LHCN-M2 (cell line): Measurements from ENCODE around the gene CROT. TPM values are rescaled to one million over a fixed set of nuclear protein-coding genes. Genes with fewer than 3 reads are reported as not detected.

Experiments
- DNase-seq: peaks from one replicate; pipeline ENCODE4 v3.0.0-alpha.2; 2012; ENCODE audit warnings: low read depth
- total RNA-seq: library from RNA; depleted of rRNA; stranded (reverse); fragments of >200 nt; gene quantifications from 2 replicates; pipeline ENCODE4 v1.2.3, GENCODE V29; 2014; rRNA removed

The CROT gene
- total RNA-seq, 1 experiment from 2014 or later: 32.4 TPM

DNA sequence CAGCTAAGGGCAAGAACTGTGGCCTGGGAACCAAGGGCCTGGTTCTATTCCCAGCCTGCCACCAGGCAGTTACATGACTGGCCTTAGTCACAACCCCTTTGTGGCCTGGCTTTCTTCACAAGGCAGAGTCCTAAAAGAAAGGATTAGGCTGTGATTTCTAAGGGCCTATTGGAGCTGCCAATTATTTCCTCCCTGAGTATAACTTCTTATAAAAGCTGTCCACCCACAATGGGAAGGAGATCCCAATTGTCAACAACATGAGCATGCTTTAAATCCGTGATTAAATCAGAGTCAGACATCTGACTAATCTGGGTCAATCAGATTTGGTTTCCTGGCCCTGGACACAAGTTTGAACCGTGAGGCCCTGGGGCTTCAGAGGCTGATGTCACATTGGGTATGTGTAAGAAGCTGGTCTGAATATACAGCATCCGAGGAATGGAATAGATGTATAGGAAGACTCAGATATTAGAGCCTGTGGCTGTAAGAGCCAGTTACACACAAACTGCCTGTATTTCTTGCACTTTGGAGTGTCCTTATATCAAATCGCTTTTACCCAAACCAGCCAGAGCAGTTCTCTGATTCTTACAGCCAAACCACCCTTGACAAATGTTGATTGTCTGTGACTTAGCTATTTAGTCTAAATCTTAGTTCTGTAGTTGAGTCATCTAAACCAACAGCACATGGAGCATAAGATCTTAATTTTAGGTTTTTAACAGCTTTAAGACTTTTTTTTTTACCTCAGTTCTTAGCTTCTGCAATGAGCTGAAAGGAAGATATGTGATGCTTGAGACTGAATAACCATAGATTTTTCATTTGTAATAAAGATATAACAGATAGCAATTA, 68.7 kb downstream of the CROT start:
- peak; percentile 81 for DNase-seq

DNA sequence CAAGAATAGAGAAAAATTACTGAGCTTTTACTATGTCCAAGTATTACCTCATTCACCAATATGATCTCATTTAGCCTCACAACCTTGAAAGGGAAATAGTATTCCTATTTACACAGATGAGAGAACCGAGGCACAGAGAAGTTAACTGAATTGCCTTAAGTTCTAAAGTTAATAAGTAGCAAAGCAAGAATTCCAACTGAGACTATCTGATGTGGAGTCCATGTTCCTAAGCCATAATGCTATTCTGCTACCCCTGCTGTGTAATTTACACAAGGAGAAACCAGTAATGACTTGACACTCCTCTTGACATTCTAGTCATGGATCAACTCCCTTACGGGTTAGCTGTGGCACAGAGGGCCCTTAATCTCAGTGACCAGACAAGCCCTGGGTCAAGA, 69.3 kb downstream of the CROT start:
- DNase-seq: no peak

DNA sequence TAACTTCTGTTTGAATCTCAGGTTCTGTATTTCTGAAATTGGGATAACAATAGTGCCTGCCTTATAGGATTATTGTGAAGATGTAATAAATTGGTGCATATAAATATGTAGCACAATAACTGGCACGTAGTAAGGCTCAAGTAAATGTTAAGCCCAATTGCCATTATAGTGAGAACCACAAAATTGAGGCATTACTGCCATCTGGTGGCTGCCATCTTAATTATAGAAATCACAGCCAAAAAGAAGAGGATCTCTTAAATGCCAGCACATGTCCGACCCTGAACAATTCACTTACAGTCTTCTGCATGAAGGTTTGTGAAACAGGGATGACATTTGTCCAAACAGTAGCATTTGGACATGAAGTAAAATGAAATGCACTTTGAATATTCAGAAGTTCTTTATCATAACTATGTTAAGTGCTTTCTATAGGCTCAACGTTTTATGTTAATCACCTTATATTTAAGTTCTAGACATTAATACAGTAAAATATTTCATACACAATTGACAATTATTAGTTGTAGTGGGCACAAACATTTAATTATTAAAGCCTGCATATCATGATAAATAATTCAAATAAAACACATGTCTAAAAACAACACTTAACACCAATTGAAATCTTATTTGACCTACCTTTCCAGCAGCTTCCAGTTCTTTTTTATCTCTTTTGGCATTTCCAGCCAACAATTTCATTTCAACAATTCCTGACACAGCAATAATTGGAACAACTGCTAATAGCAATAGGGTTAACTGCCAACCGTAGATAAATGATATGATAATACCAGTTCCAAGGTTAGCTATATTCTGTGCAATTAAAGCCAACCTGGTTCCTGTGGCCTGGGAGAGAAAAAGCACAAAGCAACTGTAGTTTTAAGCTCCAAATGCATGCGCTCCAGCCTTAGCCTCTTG, 71.5 kb downstream of the CROT start:
- DNase-seq: peak; percentile 69

DNA sequence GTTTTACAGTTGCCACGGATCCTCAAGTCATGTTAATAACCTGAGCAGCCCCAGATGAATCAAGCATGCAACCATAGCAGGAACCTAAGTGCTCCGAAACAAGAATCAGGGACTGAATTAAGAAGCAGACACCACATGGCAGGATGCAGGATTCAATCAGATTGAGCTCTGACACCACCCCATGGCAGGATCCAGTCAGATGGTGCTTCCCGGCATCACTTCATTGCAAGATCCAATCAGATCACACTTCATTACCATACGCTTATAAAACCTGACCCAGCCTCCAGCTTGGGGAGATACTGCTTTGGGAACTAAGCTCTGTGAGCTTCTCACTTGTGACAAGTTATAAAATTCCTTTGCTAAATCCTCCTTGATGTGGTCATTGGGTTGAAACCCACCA, 74.7 kb downstream of the CROT start:
- peak; percentile 11 for DNase-seq

DNA sequence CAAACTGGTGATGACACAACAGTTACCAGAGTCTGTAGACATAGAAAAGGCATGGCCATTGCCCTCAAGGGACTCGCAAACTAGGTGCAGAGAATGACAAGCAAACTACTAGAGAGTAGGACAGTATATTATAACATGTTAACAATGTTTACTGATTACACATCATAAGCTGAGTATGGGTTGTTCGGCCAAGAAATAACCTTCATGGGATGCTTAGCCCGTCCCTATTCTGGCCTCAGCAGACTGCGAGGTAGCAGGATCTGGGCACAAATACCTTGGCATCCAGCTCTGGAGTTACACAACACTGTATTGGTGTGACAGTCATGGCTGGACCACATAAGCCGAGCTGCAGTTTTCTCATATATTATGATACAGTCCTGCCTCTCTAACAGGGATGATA, 78.6 kb downstream of the CROT start:
- no peak for DNase-seq

DNA sequence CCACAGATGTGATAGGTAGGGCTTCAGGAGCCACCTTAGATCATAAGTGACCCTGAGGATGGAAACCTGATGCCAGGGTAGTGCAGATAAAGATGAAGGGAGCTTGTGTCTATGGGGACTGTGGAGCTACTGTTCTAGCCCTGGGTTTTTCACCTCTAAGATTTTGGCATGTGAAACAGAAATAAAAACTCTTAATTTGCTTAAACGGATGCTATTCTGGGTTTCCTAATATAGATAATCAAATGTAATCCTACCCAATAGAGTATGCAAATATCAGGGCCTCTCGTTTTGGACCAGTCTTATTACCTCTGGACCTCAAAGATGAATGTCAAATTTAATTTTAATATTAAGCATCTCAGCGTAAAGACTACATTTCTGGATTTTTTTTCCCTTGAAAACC, 80.7 kb downstream of the CROT start:
- DNase-seq: no peak

DNA sequence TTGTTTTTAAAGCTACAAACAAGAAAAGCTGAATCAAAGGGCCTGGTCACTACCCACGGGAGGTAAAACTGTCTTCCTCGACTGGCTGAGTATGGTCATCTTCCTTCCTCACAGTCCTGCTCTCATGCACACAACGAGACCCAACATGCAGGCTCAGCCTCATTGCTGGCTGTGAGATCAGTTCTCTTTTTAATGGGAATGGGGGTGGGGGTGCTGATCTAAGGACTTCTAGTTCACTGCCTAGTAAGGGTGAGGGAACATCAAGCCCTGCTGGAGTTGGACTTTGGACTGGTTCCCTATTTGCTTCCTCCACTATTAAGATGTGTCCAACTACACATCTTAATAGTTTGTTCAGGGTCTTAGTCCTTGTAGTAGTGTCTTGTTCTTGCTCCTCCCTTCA, 81.8 kb downstream of the CROT start:
- no peak for DNase-seq

DNA sequence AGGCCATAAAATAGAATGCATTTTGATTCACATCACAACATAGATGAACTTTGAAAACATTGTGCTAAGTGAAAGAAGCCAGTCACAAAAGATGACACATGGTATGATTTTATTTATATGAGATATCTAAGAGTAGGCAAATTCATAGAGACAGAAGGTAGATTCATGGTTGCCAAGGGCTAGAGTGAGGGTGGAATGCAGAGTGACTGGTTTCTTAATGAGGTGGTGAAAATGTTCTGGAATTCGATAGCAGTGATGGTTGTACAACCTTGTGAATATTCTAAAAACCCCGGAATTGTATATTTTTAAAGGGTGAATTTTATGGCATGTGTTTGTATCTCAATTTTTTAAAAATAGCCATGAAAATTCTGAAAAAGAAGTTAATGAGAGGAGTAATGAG, 87.1 kb downstream of the CROT start:
- DNase-seq: no peak

DNA sequence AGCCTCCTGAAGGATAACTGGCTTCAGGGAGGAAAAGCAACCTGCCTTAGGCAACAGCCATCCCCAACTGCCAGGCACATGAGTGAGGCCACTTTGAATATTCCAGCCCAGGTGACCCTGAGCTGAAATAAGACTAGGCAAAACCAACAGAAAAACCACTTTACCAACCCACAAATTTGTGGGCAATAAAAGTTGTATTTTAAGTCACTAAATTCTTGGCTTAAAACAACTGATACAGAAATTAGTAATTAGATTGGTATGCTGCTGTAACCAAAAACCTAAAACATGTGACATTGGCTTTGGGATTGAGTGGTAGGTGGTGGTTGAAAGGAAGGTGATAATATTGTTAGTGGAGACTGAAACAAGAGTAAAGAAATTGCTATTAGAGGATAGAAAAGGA, 90.1 kb downstream of the CROT start:
- peak; percentile 33 for DNase-seq

DNA sequence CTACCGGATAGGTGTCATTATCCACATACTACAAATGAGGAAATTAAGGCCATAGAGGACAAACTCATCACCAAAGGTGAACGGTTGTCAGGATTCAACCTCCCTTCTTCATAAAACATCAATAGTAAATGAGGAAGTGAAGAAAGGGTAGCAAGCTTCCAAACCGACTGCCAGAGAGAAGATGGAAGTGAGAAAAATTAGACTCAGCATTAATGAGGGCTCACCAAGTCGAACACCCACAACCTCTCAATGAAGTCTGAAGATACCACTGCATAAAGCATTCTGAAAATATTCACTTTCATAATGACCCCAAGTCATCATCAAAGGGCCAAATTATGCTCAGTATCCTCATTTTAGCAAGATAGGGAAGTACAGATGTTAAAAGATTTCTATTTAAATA, 100.4 kb downstream of the CROT start:
- DNase-seq: no peak

DNA sequence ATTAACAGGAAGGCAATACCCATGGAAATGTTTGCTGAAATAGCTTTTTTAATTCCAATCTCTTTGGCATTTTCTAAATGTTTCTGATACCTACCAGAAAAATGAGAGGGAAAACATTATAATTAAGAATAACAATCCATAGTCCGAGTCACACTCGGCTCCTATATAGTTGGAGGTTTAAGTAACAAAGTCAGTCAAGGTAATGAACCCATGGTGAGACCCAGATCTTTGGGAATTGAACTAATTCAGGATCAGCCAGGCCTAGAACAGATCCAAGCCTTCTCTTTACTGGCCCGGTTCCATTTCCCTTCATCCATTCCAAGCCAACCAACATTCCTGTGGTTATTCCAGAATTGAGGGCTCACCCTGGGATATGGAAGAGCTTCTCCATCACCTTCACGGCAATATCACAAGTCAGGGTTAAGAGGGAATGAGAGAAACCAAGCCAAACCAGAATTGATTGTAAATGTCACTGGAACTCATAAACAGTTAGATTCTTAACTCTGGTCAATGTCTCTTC, 101.7 kb downstream of the CROT start:
- no peak for DNase-seq

DNA sequence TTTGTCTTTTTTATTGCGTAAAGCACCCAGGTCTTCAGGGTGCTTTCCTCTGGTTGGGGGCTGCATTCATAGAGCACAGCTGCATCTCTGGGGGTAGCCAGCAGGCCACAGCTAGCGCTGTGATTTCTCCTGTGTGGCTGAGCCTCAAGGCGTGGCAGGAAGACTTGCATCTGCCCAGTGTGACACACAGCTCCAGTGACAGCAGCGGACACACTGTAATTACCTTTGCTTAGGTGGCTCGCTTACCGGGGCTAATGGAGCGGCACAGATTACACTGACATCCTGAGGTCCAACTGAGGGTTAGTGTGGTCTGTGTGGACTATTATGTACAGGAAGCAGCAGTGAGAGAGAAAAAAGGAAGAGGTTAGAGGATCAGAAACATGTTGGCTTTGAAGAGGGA, 102.9 kb downstream of the CROT start:
- no peak for DNase-seq

Other genes starting within 250 kb of the CROT start
- 60.2 and 60.7 TPM in 2 replicates for gene DMTF1, start 193.2 kb upstream of the CROT start, total RNA-seq
- 39.0 and 43.3 TPM in 2 replicates for gene TMEM243, start 125.9 kb upstream of the CROT start, total RNA-seq
- gene ABCB4, start 130.0 kb downstream of the CROT start, total RNA-seq: not detected in 2 replicates